GM21360 (cell line): ENCODE measurements around the gene MN1.

ENCODE experiments used
- ATAC-seq: cut with Tn5 transposase; IDR thresholded peaks from one replicate; pipeline ENCODE4 v1.9.1; 2021; ENCODE audit warnings: mild to moderate bottlenecking, moderate library complexity; ENCODE audit not compliant: unreplicated experiment

MN1 gene

DNA sequence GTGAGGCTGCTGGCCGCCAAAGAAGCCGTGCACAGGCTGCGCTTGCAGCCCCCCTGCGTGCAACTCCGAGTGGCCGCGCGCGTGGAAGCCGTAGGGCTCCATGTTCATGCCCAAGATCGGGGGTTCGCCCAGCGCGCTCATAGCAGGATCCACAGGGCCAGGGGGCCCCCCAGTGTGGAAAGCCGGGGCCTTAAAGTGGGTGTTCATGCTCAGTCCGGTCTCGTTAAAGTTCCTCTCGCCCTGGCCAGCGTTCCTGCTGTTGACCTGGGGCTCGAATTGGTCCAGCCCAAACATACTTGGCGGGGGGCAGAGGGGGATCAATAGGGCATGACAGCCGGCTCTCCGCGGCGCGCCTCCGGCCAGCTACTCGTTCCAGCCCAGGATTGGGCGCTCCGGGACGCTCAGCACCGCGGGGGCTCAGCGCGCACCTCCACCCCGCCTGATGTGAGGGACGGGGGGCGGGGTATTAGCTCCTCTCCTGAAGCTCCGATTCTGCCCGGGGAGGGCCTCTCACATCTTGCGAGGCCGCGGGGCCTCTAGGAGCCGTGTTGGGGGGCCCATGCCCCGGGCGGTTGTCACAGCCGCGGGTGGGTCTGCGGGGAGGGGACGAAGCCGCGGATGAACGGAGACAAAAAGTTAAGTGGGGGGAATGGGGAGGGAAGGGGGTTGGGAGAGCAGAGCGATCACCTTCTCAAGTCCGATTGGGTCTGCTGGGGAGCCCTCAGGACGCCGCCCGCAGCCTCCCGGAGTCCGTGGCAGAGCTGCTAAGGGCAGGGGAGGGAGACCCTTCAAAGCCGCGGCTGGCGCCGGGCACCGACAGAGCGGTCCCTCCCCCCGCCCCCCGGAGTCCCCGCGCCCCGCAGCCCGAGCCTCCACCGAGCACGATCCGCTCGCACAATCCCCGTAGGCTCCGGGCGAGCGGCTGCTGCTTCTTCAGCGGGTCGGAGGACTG, 1.0 kb downstream of the MN1 start:
- no peak for ATAC-seq

DNA sequence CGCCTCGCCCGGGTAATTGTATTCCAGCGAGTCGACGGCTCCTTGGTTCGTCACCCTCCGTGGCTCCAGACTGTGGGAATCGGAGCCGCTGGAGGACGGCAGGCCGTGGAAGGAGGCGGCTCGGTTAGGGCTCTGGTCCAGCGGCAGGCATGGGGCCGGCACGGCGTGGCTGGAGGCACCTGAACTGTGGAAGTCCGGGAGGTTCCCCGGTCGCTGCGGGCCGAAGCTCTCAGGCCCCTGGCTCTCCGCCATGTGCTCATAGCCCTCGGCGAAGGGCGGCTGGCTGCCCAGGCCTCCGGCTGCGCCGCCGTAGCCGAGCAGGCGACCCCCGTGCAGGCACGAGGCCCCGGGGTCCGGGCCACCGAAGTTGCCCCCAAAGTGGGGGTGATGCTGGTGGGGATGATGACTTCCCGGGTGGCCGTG, 1.7 kb downstream of the MN1 start:
- no peak for ATAC-seq

GRCh38 chr22:27799015-27799826, 2.3 kb downstream of the MN1 start:
- no peak for ATAC-seq

DNA sequence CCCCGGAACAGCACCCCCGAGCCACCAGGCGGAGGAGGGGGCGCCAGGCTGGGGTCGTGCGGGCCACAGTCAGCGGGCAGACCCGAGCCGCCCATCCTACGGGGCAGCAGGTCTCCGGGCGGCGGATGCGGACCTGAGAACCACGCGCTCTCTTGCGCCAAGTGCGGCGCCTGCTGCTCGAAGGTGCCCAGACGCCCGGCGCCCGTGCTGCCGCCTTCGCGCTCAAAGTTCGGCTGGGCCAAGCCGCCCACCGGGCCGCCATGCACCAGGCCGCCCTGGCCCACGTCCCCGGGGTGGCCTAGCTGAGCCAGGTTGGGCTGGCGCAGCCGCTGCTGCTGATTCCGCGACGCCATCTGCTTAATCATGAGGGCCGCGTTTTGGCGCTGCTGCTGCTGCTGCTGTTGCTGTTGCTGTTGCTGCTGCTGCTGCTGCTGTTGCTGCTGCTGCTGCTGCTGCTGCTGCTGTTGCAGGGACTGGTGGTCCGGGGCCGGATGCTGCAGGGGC, 3.0 kb downstream of the MN1 start:
- ATAC-seq: no peak

DNA sequence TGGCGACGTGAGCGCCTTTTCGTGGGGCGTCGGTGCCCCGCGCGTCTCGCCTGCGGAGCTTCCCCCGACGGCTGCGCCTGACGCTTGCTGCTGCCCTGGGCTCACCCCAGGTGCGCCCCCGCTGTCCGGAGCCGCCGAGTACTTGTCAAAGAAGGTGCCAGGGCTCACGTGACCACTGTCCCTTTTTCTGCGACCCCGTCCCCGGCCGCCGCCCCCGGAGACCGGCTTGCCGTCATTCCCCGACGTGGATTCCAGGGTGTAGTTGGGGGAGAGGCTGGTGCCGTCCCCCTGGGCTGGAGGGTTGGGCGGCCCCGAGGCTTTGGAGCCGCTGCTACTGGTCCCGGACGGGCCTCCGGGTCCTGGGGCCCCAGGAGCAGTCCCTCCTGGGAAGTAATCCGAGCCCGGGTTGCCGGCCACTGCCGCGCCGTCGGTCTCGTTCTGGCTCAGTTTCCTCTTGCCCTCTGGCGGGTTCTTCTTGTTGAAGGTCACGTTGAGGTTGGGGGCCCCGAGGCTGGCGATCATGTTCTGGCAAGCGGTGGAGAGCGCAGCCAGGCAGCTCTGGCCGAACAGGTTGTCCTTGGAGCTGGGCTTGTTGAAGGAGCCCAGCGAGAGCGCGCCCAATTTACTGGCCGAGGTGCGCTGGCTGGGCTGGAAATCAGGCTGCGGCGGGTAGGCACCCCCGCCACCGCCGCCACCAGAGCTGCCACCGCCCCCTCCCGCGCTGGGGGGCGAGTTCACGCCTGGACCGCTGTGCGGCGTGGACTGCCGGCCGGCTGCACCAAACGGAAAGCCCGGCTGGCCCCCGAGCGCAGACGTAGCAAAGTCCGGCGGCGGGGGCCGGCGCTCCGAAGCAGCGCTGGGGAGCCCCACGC, 3.8 kb downstream of the MN1 start:
- ATAC-seq: no peak

- no peak for ATAC-seq
Measured at GRCh38 chr22:27796829-27797519, 4.6 kb downstream of the MN1 start.

DNA sequence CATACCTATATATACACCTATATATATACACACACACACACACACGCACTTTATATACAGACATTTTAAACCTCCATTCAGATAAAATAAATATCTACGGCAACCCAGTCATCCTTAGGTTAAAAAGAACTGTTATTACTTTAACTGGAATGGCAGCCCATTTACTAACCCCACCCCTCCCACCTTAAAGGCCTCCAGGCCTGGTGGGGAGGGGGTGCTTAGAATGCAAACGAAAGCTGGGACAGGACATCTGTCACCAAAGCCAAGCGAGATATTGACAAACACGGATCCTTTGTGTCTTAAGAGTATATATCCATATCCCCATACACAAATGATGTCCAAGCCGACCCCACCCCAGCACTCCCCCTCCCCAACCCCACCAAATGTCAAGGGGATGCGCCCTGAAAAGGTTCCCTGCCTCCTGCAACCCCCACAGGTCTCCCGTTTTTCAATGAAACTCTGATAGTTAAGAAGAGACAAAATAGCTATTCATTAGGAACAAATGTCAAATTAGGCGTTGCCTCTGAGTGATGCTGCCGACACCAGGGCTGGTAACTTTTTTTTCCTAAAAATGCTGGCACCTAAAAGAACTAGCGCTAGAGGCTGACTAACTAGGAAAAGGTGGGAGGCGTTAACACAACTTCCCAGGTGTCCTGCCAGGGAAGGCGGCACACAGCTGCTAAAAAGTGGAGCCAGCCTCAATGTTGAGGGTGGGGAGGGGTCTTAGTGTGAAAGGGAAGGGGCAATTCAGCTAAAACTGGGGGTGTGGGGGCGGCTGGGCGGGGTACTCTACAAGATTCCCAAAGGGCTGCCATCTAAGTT, 5.6 kb downstream of the MN1 start:
- ATAC-seq: no peak

- ATAC-seq: no peak
Measured at GRCh38 chr22:27795053-27795452, 6.5 kb downstream of the MN1 start.

DNA sequence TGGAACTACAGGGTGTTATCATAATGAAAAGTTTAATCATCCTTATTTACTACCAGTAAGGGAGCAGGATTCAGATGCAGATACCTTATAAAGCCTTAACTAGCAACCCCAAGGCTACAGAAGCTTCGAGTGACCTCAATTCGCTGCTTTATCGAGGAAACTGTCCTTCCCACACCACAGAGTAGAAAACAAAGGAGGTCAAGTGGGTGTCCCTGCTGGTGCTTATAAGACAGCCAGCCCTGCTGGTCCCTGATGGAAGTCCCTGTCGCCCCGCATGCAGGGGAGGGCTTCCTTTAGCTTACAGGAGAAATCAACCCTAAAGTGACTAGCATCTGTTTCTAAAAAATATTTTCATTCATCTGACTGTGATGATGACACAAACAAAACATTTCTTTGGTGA, 7.3 kb downstream of the MN1 start:
- no peak for ATAC-seq

DNA sequence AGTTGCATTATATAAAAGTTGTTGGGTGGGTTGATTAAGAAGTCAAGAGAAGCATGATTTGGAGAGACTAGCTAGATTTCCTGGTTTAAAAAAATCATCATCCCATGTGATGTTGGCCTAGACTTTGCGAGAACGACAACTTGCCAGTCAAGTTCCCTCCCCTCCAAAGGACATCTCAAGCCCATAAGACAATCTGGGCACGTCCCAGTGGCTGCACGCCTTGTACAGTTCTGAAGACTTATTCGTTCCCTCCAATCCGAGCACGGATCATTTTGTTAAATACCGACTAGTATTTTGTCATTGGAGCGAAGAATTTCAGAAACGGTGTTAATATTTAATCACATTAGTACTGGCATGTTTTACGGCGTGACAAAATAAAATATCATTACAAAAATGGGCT, 8.0 kb downstream of the MN1 start:
- ATAC-seq: no peak

DNA sequence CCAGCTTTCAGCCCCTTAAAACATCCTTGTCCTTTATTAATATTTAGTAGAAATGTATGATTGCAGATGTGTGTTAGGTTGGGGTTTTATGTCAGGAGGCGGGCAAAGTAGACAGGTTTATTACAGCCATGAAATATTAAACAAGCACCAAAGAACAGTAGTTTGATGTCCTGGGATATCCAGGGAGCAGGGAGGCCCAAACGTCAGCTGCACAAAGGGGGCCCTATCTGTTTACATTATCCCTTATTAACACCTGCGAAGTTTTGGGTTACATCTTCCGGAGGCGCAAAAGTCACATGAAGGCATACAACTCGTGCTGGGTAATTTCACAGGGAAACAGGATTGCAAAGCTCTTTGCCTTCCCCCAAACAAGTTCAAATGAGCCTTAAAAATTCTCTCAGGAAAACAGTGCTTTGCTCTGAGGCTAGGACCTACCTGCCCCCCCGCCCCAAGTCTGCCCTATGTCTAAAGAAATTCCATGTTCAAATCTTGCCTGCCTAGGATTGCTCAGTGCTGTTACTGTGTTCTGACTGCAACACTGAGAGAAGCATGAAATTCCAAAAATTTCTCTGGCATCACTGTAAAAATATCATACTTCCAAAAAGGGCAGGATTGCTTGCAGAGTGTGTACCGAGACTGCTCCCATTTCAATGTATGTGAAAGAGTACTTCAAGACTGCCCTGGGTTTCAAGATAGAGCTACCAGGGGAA, 8.9 kb downstream of the MN1 start:
- ATAC-seq: no peak

DNA sequence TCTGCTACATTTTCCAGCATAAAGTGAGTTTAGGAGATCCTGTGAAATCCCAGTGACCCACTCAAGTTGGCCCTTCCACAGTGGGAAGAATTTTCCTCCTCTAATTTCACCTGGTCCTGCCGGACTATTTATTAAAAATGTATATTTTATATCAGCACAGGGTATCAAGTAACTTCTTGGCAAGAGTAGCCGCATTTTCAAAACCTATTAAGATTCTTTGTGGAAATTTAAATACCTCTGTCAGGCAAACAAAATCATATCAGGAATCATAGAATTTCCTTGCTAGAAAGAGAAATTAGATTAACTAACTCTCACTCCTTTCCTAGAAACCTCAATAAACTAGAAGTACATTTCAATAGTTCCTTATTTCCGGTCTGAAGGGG, 9.7 kb downstream of the MN1 start:
- no peak for ATAC-seq

DNA sequence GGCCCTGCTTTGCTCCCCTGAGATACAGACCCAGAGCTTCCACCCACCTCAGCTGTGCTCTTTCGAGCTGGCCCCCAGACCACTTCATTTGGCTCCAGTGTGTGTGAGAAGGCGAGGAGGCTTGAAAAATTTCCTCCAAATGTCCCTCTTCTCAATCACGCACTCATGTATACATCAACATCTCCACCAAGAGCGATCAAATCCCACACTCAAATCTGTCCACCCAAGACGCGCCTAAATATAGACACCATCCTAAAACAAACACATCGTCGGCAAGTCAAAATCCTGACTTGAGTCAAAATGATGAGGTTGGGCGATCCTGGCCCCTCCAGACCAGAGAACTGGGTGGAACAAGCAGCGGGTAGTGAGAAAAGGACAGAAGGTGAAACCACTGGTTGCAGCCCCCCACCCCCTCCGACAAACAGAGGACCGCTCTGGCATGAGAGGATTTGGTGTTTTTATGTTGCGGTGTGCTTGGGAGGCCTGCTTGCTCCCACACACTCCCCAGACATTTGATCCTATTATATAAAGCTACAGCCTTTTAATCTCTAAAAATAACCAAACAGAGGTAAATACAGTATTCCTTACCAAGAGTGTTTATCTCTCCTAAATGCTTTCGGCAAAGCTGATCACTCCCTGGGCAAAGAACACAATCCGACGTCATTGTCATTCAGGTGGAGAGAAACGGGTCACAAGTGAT, 10.2 kb downstream of the MN1 start:
- no peak for ATAC-seq

DNA sequence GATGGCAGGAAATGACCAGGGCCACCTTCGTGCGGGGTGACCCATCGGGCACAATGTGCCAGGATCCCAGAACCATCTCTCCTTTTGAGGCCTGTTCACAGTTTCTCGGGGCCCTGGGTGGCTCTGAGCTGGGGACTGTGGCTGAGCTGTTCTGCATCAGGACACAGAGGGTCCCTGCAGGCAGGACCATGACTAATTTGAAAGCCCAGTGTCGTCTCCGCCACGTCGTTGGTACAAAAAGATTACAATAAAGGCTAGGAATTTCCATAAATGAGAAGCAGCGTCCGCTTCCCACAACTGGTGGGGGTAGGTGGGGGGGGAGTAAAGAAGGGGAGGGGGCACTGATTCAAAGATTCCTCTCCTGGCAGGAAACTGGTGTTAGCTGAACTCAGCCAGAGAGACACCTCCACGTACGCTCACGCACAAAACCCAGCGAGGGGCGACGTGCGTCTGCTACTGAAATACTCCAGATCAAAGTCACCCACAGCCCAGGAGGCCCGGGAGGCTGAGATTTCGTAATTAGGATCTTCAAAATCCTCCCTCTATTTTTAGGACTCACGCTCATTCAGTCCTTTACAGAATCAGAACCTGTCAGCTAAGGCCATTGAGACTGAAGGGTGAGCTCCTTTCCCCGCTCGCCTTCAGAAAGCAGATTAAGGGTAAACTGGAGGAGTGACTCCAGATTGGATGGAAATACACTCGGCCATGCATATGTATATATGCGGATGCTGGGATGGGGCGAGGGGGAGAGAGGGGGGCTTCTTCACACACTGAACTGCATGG, 11.0 kb downstream of the MN1 start:
- ATAC-seq: no peak

- ATAC-seq: no peak
Measured at GRCh38 chr22:27788500-27789288, 12.9 kb downstream of the MN1 start.

- ATAC-seq: no peak
Measured at GRCh38 chr22:27786965-27787364, 14.6 kb downstream of the MN1 start.
